ENCODE measurements around the gene KIAA1549.
"Not testable (repeated sequence)": the region's sequence is repeated elsewhere in the genome, so short reads cannot be mapped to it uniquely, and the experiment has no call there.

Gene KIAA1549

DNA sequence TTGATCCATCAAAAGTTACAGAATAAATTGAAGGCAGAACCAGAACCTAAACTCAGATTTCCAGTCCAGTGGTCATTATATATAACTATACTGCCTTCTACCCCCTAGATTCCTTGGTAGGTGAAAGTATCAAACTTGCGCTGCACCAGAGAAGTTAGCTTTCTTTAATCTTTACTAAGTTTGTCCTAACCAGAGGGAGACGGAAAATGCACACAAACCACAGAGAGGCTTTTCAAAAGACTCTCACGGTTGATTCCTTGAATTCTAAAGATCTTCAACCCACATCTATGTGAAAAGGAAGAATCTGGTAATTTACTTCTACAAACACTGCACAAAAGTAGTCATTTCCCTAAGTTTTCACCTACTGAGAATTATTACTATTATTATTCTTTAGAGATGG lies 18.2 kb upstream of the KIAA1549 start:
- Histone ChIP-seq H3K9ac (ENCODE audit: low read depth in 1 of 2, low read length in 2 of 2) (no peak overlapping the region), H3K4me1 (ENCODE audit: control insufficient read depth in 1 of 2, insufficient read depth in 2 of 2, low read length in 2 of 2) (no peaks in the 10 kb centered on the region), H3K27me3 (ENCODE audit: control insufficient read depth in 1 of 2, insufficient read depth in 2 of 2, low read length in 2 of 2) (no peaks in the 10 kb centered on the region), H3K27ac (ENCODE audit: low read depth, low read length) (no peak overlapping the region), H3K36me3 (ENCODE audit: control insufficient read depth in 1 of 2, insufficient read depth in 2 of 2, low read length in 2 of 2) (no peaks in the 10 kb centered on the region), H3K9me3 (ENCODE audit: control insufficient read depth in 1 of 2, low read length in 2 of 2) (peaks cover 0 to 4% of the 10 kb centered on the region in 2 donors), H3K4me3 (ENCODE audit: low read depth in 1 of 2, low read length in 2 of 2) (no peak overlapping the region)

DNA sequence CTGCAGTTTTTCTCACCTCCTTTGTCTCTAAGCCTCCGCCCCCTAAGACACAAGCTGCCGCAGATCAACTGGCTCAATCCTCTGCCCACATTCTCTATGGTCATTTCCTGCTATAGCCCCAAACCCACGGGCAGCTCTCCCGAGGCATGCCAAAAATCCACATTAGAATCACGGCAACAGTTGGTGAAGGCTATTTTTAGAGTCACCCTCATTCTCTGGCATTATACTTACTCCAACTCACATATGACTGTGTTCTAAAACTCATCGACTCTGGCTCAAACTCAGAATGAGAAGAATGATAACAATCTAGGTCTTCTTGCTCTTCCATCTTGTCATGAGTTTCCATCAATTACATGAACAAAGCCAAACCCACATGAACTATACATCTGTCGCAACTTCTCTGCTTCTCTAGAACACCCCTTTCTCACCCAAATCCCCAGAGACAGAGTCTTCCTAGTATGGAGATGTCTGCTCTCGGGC lies 10.9 kb upstream of the KIAA1549 start:
- Histone ChIP-seq H3K9me3 (ENCODE audit: control insufficient read depth in 1 of 2, low read length in 2 of 2) (peaks cover 5 to 6% of the 10 kb centered on the region in 2 donors), H3K27me3 (ENCODE audit: control insufficient read depth in 1 of 2, insufficient read depth in 2 of 2, low read length in 2 of 2) (no peaks in the 10 kb centered on the region), H3K4me3 (ENCODE audit: low read depth in 1 of 2, low read length in 2 of 2) (no peak overlapping the region), H3K36me3 (ENCODE audit: control insufficient read depth in 1 of 2, insufficient read depth in 2 of 2, low read length in 2 of 2) (no peaks in the 10 kb centered on the region), H3K9ac (ENCODE audit: low read depth in 1 of 2, low read length in 2 of 2) (no peak overlapping the region), H3K27ac (ENCODE audit: low read depth, low read length) (no peak overlapping the region), H3K4me1 (ENCODE audit: control insufficient read depth in 1 of 2, insufficient read depth in 2 of 2, low read length in 2 of 2) (no peaks in the 10 kb centered on the region)

DNA sequence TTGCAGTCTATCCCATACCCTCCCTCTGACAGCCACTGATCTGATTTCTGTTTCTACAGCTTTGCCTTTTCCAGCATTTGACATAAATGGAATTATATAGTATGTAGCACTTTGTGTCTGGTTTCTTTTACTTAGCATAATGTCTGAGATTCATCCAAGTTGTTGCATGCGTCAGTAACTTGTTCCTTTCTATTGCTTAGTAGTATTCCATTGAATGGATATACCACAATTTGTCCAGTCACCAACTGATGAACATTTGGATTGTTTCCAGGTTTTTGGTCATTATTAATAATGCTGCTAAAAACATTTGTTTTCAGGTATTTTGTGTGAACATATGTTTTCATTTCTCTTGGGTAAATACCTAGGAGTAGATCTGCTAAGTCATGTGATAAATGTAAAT lies 6.5 kb upstream of the KIAA1549 start:
- Histone ChIP-seq H3K36me3 (ENCODE audit: control insufficient read depth in 1 of 2, insufficient read depth in 2 of 2, low read length in 2 of 2) (no peaks in the 10 kb centered on the region), H3K4me3 (ENCODE audit: low read depth in 1 of 2, low read length in 2 of 2) (no peak overlapping the region), H3K9me3 (ENCODE audit: control insufficient read depth in 1 of 2, low read length in 2 of 2) (peaks cover 5 to 6% of the 10 kb centered on the region in 2 donors), H3K27me3 (ENCODE audit: control insufficient read depth in 1 of 2, insufficient read depth in 2 of 2, low read length in 2 of 2) (no peaks in the 10 kb centered on the region), H3K4me1 (ENCODE audit: control insufficient read depth in 1 of 2, insufficient read depth in 2 of 2, low read length in 2 of 2) (no peaks in the 10 kb centered on the region), H3K27ac (ENCODE audit: low read depth, low read length) (no peak overlapping the region), H3K9ac (ENCODE audit: low read depth in 1 of 2, low read length in 2 of 2) (no peak overlapping the region)

DNA sequence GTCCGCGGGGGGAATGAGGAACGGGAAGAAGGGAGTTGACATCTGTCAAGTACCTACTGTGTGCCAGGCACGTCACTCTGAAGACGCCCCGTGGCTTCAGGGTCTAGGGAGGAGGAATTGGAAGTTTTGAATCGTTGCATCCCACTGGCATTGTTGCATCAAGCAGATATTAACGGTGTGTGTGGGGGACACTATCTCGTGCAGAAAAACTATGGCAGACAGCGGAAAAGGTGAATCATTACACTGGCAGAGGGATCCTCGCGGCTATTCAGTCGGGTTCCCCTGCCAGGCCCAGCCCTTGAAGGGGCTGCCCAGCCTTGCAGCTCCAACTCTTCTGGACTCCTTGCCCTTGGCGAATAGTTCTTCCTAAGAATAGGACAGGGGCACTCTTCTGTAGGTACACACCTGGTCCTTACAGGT lies 1.0 kb upstream of the KIAA1549 start:
- H3K36me3 ChIP-seq (ENCODE audit: control insufficient read depth in 1 of 2, insufficient read depth in 2 of 2, low read length in 2 of 2): no peaks in the 10 kb centered on the region
- no peaks in the 10 kb centered on the region for H3K9me3 ChIP-seq (ENCODE audit: control insufficient read depth in 1 of 2, low read length in 2 of 2)
- H3K27me3 ChIP-seq (ENCODE audit: control insufficient read depth in 1 of 2, insufficient read depth in 2 of 2, low read length in 2 of 2): peaks cover 0 to 12% of the 10 kb centered on the region in 2 donors
- H3K4me1 ChIP-seq (ENCODE audit: control insufficient read depth in 1 of 2, insufficient read depth in 2 of 2, low read length in 2 of 2): peaks cover 11 to 14% of the 10 kb centered on the region in 2 donors
- peak overlapping the region; percentile 61 to 76 for H3K4me3 ChIP-seq (ENCODE audit: low read depth in 1 of 2, low read length in 2 of 2)
- no peak overlapping the region for H3K27ac ChIP-seq (ENCODE audit: low read depth, low read length)
- H3K9ac ChIP-seq (ENCODE audit: low read depth in 1 of 2, low read length in 2 of 2): no peak overlapping the region

DNA sequence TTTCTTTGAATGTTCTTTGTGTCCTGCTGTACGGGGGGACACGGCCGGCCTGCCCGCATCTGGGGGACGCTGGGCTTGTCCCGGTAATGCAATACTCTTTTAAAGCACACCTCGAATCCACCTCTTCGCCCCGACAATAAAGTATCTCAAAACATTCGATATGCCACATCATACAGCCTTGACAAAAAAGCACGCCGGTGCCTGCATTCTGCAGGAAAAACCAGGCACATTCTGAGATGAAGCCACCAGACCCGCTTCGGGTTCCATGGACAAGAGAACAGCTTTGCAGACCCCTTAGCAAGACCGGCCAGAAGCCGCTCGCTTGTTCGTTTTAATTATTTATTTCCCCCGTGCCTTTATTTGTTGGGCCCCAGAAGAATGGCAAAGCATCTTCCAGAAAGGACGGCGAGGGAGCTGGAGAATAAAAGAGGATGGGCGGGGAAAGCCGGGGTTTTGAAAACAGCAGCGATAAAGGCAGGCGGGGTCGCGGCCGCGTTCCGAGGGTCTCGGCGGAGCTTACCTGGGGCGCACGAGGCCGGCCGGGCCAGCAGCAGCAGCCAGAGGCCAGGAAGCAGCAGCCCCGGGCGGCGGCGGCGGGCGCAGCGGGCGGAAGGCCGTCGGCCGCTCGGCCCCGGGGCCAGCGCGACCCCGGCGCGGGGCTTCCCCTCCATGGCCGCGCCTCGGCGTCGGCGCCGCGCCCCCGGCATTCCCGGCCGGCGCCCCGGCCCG lies 462 bp downstream of the KIAA1549 start:
- H3K9me3 ChIP-seq (ENCODE audit: control insufficient read depth in 1 of 2, low read length in 2 of 2): no peaks in the 10 kb centered on the region
- peak overlapping the region in 1 of 2 donors; percentile 1 for H3K9ac ChIP-seq (ENCODE audit: low read depth in 1 of 2, low read length in 2 of 2)
- H3K36me3 ChIP-seq (ENCODE audit: control insufficient read depth in 1 of 2, insufficient read depth in 2 of 2, low read length in 2 of 2): no peaks in the 10 kb centered on the region
- H3K27ac ChIP-seq (ENCODE audit: low read depth, low read length): no peak overlapping the region
- H3K4me3 ChIP-seq (ENCODE audit: low read depth in 1 of 2, low read length in 2 of 2): peak overlapping the region; percentile 60 to 76
- peaks cover 0 to 12% of the 10 kb centered on the region in 2 donors for H3K27me3 ChIP-seq (ENCODE audit: control insufficient read depth in 1 of 2, insufficient read depth in 2 of 2, low read length in 2 of 2)
- peaks cover 11 to 14% of the 10 kb centered on the region in 2 donors for H3K4me1 ChIP-seq (ENCODE audit: control insufficient read depth in 1 of 2, insufficient read depth in 2 of 2, low read length in 2 of 2)

DNA sequence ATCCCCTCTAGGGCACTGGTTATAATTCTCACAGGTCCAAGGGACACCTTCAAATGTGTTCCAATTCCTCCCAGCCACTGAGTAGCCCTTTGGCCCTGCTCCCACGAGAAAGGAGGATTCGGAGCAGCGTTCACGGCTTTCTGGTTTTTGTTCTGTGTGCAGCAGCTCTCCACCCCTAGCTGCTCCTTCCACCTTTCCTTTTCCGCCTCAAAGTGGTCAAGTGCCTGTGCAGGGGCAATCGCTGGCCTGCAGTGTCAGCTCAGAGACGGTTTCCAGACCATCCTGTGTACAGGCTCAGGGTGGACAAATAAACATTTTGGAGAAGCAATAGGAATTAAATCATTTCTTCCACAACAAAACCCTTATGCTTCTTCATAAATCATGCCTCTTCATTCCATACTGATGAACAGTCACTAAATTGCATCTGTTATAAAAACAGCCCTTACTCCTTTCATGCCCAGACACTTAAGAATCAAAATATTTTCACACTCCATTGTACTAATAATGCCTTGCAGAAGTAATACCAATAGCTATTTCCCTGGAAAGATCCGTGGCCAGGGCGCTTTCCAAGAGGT lies 1.1 kb downstream of the KIAA1549 start:
- H3K27me3 ChIP-seq (ENCODE audit: control insufficient read depth in 1 of 2, insufficient read depth in 2 of 2, low read length in 2 of 2): peaks cover 0 to 12% of the 10 kb centered on the region in 2 donors
- peak overlapping the region; percentile 60 to 76 for H3K4me3 ChIP-seq (ENCODE audit: low read depth in 1 of 2, low read length in 2 of 2)
- H3K9me3 ChIP-seq (ENCODE audit: control insufficient read depth in 1 of 2, low read length in 2 of 2): no peaks in the 10 kb centered on the region
- no peak overlapping the region for H3K27ac ChIP-seq (ENCODE audit: low read depth, low read length)
- H3K36me3 ChIP-seq (ENCODE audit: control insufficient read depth in 1 of 2, insufficient read depth in 2 of 2, low read length in 2 of 2): no peaks in the 10 kb centered on the region
- H3K4me1 ChIP-seq (ENCODE audit: control insufficient read depth in 1 of 2, insufficient read depth in 2 of 2, low read length in 2 of 2): peaks cover 11 to 14% of the 10 kb centered on the region in 2 donors
- no peak overlapping the region for H3K9ac ChIP-seq (ENCODE audit: low read depth in 1 of 2, low read length in 2 of 2)

DNA sequence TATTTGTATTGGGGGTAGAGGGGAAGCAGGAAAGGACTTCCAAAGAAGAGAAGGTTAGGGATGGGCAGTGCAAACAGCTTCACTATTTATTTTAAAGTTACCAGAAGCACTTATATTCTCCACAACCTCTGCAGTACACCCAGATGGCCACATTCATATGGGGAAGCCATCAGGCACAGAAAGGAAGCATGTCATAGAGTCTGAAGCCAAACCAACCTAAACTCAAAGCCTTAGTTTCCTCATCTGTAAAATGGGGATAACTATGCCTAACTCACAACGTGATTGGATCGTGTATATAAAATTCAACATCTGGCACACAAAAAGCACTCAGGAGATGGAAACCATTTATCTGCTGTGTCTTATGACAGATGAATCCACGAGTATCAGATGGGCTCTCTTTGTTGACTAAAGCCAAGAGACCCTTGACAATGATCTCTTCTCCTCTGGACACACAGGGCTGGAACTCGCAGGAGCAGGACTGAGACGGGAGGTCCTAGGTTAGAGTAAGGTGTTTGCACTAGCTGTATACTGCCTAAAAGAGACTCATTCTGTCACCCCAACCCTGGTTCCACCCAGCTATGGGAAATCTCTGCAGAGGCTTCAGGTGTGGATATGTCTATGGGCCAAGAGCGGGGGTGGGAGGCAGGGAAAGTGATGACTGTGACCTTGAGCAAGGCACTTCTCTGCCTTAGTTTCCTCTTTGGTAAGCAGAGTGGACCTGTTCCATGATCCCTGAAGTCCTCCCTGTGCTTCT lies 1.8 kb downstream of the KIAA1549 start:
- peak overlapping the region; percentile 60 to 76 for H3K4me3 ChIP-seq (ENCODE audit: low read depth in 1 of 2, low read length in 2 of 2)
- no peak overlapping the region for H3K27ac ChIP-seq (ENCODE audit: low read depth, low read length)
- H3K4me1 ChIP-seq (ENCODE audit: control insufficient read depth in 1 of 2, insufficient read depth in 2 of 2, low read length in 2 of 2): peaks cover 11 to 14% of the 10 kb centered on the region in 2 donors
- peaks cover 0 to 12% of the 10 kb centered on the region in 2 donors for H3K27me3 ChIP-seq (ENCODE audit: control insufficient read depth in 1 of 2, insufficient read depth in 2 of 2, low read length in 2 of 2)
- H3K9ac ChIP-seq (ENCODE audit: low read depth in 1 of 2, low read length in 2 of 2): no peak overlapping the region
- no peaks in the 10 kb centered on the region for H3K9me3 ChIP-seq (ENCODE audit: control insufficient read depth in 1 of 2, low read length in 2 of 2)
- no peaks in the 10 kb centered on the region for H3K36me3 ChIP-seq (ENCODE audit: control insufficient read depth in 1 of 2, insufficient read depth in 2 of 2, low read length in 2 of 2)

DNA sequence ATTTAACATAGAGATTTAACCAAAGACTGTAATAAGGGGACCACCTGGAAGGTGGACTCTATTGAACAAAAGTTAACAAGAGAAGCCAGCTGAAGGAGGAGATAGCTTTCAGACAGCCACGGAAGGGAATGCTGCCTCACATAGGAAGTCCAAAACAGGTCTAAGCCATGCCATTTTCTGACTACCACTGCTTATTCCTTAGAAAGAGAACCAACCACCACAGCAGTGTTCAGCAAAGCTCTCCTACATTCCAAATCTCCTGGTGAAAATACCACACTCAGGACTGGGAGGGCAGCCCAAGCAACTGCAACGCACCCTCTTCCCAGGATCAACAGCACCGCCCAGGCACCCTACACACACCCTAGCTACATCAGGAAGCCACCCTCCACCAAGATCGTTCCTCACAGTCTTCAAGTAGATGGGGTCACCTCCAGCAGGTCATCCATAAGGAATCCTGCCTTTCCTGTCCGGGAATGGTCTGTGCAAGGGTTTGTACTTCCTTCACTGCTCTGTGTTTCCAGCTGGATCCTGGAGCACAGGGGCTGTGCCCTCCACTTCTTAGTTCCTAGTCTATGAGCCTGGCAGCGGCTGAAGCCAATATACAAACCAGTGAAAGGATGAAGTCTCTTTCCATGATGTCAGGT lies 2.5 kb downstream of the KIAA1549 start:
- no peak overlapping the region for H3K4me3 ChIP-seq (ENCODE audit: low read depth in 1 of 2, low read length in 2 of 2)
- no peak overlapping the region for H3K9ac ChIP-seq (ENCODE audit: low read depth in 1 of 2, low read length in 2 of 2)

DNA sequence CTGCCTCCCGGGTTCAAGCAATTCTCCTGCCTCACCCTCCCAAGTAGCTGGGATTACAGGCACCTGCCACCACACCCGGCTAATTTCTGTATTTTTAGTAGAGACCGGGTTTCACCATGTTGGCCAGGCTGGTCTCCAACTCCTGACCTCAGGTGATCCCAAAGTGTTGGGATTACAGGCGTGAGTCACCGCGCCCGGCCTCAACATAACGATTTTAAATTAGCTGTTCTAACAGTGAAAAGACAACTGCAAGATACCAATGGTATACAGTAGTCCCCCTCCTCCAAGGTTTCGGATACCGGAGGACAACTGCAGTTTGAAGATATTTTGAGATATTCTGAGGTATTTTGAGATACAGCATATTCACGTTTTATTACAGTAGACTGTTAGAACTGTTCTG lies 5.0 kb downstream of the KIAA1549 start:
- not testable (repeated sequence) for H3K4me3 ChIP-seq (ENCODE audit: low read depth in 1 of 2, low read length in 2 of 2); H3K9ac ChIP-seq (ENCODE audit: low read depth in 1 of 2, low read length in 2 of 2); H3K27me3 ChIP-seq (ENCODE audit: control insufficient read depth in 1 of 2, insufficient read depth in 2 of 2, low read length in 2 of 2); H3K9me3 ChIP-seq (ENCODE audit: control insufficient read depth in 1 of 2, low read length in 2 of 2); H3K27ac ChIP-seq (ENCODE audit: low read depth, low read length); H3K36me3 ChIP-seq (ENCODE audit: control insufficient read depth in 1 of 2, insufficient read depth in 2 of 2, low read length in 2 of 2)
- H3K4me1 ChIP-seq (ENCODE audit: control insufficient read depth in 1 of 2, insufficient read depth in 2 of 2, low read length in 2 of 2): peaks cover 9 to 11% of the 10 kb centered on the region in 2 donors

More for the DNA sequence above, 2.5 kb downstream of the KIAA1549 start:
- Histone ChIP-seq H3K9me3 (ENCODE audit: control insufficient read depth in 1 of 2, low read length in 2 of 2) (no peaks in the 10 kb centered on the region), H3K27ac (ENCODE audit: low read depth, low read length) (no peak overlapping the region), H3K4me1 (ENCODE audit: control insufficient read depth in 1 of 2, insufficient read depth in 2 of 2, low read length in 2 of 2) (peaks cover 11 to 14% of the 10 kb centered on the region in 2 donors), H3K27me3 (ENCODE audit: control insufficient read depth in 1 of 2, insufficient read depth in 2 of 2, low read length in 2 of 2) (peaks cover 0 to 12% of the 10 kb centered on the region in 2 donors), H3K36me3 (ENCODE audit: control insufficient read depth in 1 of 2, insufficient read depth in 2 of 2, low read length in 2 of 2) (no peaks in the 10 kb centered on the region)
